ENCODE measurements around the gene CACTIN. TPM values are rescaled to one million over a fixed set of nuclear protein-coding genes. Genes with fewer than 3 reads are reported as not detected.

The CACTIN gene
- total RNA-seq, 6 donors from 2014 or later: 21.5 to 97.4 (median 25.5) TPM

DNA sequence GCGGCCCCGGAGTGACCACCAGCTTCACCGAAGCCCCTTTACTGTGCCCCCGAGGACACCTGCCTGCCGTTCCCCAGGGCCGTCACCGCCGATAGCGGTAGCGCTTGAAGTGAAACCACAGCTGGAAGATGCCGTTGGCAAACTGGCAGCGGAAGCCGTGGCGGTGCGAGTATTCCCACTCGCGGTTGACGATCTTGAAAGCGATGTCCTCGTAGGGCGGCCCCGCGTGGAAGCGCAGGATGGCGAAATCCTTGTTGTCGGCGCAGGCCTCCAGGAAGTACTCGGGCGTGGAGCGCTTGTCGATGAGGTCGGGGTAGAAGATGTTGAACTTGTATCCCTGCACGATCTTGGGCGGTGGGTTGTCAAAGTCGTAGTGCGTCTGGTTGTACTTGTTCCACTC lies 14.7 kb downstream of the CACTIN start:
- TF ChIP-seq, protein P1, sequence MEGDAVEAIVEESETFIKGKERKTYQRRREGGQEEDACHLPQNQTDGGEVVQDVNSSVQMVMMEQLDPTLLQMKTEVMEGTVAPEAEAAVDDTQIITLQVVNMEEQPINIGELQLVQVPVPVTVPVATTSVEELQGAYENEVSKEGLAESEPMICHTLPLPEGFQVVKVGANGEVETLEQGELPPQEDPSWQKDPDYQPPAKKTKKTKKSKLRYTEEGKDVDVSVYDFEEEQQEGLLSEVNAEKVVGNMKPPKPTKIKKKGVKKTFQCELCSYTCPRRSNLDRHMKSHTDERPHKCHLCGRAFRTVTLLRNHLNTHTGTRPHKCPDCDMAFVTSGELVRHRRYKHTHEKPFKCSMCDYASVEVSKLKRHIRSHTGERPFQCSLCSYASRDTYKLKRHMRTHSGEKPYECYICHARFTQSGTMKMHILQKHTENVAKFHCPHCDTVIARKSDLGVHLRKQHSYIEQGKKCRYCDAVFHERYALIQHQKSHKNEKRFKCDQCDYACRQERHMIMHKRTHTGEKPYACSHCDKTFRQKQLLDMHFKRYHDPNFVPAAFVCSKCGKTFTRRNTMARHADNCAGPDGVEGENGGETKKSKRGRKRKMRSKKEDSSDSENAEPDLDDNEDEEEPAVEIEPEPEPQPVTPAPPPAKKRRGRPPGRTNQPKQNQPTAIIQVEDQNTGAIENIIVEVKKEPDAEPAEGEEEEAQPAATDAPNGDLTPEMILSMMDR (IDR thresholded peaks at IDR 0.05): no peak
- TF ChIP-seq POLR2AphosphoS5 (IDR thresholded peaks at IDR 0.05): no peak
- TF ChIP-seq EP300 (IDR thresholded peaks at IDR 0.05): no peak
- TF ChIP-seq POLR2A (IDR thresholded peaks at IDR 0.05): no peak
- no peaks in the 10 kb centered on the region for H3K9me3 ChIP-seq
- WGBS, 2 donors: 95 to 97% methylated on average over 16 to 36 of the region's 36 CpGs
- ATAC-seq (ENCODE audit: low FRiP score in 2 of 2) (no peak), DNase-seq (peak in 1 of 2 donors; percentile 75)
- peaks cover 23 to 47% (median 26%) of the 10 kb centered on the region in 4 donors for H3K4me1 ChIP-seq
- peaks cover 6 to 45% (median 34%) of the 10 kb centered on the region in 4 donors for H3K36me3 ChIP-seq
- H3K27ac ChIP-seq: no peak overlapping the region
- no peaks in the 10 kb centered on the region for H3K27me3 ChIP-seq
- no peak overlapping the region for H3K4me3 ChIP-seq

DNA sequence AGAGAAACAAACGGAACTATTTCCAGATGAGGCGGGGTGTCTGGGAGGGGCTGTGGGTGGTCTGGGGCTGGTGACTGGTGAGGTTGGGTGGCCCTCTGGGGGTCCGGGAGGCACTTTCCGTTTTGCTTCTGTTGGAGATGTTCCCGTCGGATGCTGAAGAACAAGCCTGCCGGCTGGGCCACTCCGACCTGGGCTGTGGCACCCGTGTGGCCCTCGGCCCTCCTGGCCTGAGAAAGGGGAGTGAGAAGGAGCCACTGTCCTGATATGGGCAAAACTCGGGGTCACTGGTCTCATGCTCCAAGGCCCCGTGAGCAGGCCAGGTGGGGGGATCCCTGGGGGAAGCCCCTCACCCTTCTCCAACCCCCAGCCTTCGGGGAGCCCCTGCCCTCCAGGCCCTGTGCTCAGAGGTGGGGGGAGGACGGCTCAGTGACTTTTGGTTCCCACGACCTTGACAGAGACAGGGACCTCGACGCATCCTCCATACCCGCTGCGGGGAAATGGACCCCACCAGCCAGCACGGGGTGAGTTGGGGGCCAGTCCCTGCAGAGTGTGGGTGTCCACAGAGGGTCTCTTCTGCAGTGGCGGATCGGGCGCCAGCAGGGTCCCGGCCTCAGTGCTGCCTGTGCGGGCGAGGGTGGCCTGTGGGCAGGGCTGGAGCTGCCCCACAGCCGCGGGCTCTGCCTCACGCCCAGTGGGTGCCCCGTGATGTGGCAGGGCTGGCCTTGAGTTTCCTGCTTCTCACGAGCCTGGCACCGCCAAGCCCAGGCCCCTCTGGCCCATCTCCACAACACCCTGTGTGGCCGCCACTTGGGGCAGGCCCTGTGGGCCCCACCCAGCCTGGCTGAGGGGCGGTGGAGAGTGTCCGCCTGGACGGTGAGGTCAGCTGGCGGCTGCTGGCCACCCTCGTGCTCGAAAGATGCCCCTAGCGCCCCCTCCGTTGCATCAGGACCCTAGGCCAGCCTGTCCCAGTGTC lies 15.6 kb downstream of the CACTIN start:
- ATAC-seq (ENCODE audit: low FRiP score in 2 of 2): no peak
- TF ChIP-seq, protein P1 (IDR thresholded peaks at IDR 0.05): no peak
- TF ChIP-seq POLR2AphosphoS5 (IDR thresholded peaks at IDR 0.05) (no peak), POLR2A (IDR thresholded peaks at IDR 0.05) (no peak), EP300 (IDR thresholded peaks at IDR 0.05) (no peak)
- no peaks in the 10 kb centered on the region for H3K27me3 ChIP-seq
- H3K4me3 ChIP-seq: no peak overlapping the region
- 86 to 89% methylated on average over 12 to 34 of the region's 41 CpGs for WGBS, 2 donors
- H3K36me3 ChIP-seq: peaks cover 6 to 40% (median 34%) of the 10 kb centered on the region in 4 donors
- no peak overlapping the region for H3K27ac ChIP-seq
- DNase-seq: peak in 1 of 2 donors; percentile 73
- H3K4me1 ChIP-seq: peaks cover 31 to 55% (median 32%) of the 10 kb centered on the region in 4 donors
- H3K9me3 ChIP-seq: no peaks in the 10 kb centered on the region

DNA sequence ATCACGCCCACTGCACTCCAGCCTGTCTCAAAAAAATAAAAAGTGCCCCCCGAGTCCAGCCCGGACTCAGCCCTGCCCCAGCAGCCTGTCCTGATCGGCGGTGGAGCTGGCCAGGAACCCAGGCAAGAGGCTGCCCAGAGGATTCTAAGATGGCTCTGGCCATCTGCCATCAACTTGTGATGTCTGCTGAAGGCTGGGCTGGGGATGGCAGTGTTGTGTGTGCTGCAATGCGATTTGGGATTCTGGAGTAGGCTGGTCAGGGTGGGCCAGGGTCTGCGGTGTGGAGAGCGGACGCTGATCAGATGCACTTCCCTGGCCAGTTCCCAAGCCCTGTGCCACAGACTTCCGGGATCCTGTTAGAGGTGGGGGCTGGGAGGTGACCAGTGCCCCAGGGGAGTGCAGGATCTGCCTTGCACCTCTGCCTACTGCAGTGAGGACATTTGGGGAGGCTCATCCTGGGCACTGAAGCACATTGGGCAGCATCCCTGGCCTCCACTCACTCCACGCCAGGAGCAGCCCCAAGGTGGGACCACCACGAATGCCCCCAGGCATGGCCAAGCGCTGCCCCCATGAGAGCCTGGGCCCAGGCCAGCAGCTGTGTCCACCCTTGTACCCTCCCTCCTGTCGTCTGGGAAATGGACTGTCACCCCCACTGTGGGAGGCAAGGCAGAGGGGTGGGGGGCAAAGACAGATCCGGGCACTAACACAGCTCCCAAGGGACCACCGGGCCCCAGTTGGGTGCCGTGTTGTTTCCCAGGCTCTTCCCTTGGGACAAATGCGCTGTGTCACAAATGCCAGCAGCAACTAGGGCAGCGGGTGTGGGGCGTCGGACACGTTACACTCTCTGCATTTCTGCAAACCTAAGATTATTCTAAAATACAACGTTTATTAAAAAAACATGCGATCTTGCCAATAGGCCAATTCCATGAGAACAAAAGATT lies 16.5 kb downstream of the CACTIN start:
- Histone ChIP-seq H3K9me3 (no peaks in the 10 kb centered on the region), H3K27ac (peak overlapping the region; percentile 70 to 90 (median 80)), H3K27me3 (no peaks in the 10 kb centered on the region), H3K4me1 (peaks cover 36 to 60% (median 38%) of the 10 kb centered on the region in 4 donors), H3K4me3 (no peak overlapping the region), H3K36me3 (peaks cover 6 to 39% (median 27%) of the 10 kb centered on the region in 4 donors)
- ATAC-seq (ENCODE audit: low FRiP score in 2 of 2): no peak
- TF ChIP-seq, protein P1 (IDR thresholded peaks at IDR 0.05): no peak
- TF ChIP-seq POLR2A (IDR thresholded peaks at IDR 0.05) (no peak), EP300 (IDR thresholded peaks at IDR 0.05) (no peak), POLR2AphosphoS5 (IDR thresholded peaks at IDR 0.05) (no peak)
- no peak for DNase-seq
- 72 to 73% methylated on average over 16 to 23 of the region's 24 CpGs for WGBS, 2 donors

DNA sequence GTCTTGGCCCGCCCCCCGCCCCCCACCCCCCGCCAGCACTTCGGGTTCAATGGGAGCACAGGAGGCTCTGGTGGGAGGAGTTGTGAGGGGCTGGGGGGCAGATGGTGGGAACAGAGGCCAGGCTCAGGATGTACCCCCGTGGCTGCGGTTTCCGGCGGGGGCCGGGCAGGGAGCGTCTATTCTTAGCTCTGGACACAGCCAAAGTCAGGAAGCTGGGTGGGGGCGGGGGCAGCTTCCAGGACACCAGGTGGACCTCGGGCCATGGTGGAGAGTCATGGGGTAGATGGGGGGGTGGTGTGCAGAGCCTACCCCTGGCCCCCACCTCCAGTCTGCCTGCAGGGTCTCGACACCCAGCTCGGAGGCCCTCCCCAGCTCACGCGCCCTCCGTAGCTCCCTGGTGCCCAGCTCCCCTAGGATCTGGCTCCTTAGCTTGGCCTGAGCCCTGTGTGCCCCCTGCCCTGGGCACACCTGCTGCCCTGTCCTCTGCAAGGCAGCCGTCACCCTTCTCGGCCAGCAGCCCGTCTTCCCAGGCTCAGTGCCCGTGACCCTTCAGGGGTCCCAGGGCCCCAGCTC lies 17.8 kb downstream of the CACTIN start:
- no peak overlapping the region for H3K4me3 ChIP-seq
- 19 to 42% methylated on average over 5 to 16 of the region's 21 CpGs for WGBS, 2 donors
- peak; percentile 38 to 83 for DNase-seq
- no peaks in the 10 kb centered on the region for H3K9me3 ChIP-seq
- H3K27ac ChIP-seq: peak overlapping the region; percentile 70 to 90 (median 80)
- TF ChIP-seq EP300 (IDR thresholded peaks at IDR 0.05): peak in 1 of 4 donors; percentile 20
- no peak for TF ChIP-seq POLR2AphosphoS5 (IDR thresholded peaks at IDR 0.05)
- no peaks in the 10 kb centered on the region for H3K27me3 ChIP-seq
- ATAC-seq (ENCODE audit: low FRiP score in 2 of 2): no peak
- peaks cover 6 to 32% (median 27%) of the 10 kb centered on the region in 4 donors for H3K36me3 ChIP-seq
- H3K4me1 ChIP-seq: peaks cover 44 to 66% (median 48%) of the 10 kb centered on the region in 4 donors
